Neural progenitor cell (in vitro differentiated cells): ENCODE data around the gene CTNNA1.

Source experiments
- CTCF ChIP-seq: fragments of 200-600 bp; sonication (generic); IDR thresholded peaks from 2 replicates; pipeline ENCODE4 v1.5.1; 2017; ENCODE audit warnings: antibody characterized with exemption, mild to moderate bottlenecking
- EZH2 ChIP-seq: fragments of 200-600 bp; sonication (generic); IDR thresholded peaks from 2 replicates; pipeline ENCODE4 v1.6.1; 2017; ENCODE audit warnings: antibody characterized with exemption, mild to moderate bottlenecking, moderate library complexity
- EZH2phosphoT487 ChIP-seq: fragments of 200-600 bp; sonication (generic); IDR thresholded peaks from 2 replicates; pipeline ENCODE4 v1.6.1; 2017; ENCODE audit warnings: antibody characterized with exemption

- no peak for TF ChIP-seq EZH2
- no peak for TF ChIP-seq CTCF
- TF ChIP-seq EZH2phosphoT487 = no peak
Observed at GRCh38 chr5:138922494-138922893, 169.3 kb downstream of the CTNNA1 start.
